IMR-90 (cell line): ENCODE data around the gene SYT8. TPM values are rescaled to one million over a fixed set of nuclear protein-coding genes. Genes with fewer than 3 reads are reported as not detected.

Experiments used
- ATAC-seq: fragments of 200-7000 bp; cut with Tn5 transposase; 2 replicates; pipeline ENCODE4 v1.9.1; 2020; ENCODE audit warnings: low read depth, mild to moderate bottlenecking, moderate library complexity
- BruUV-seq: library from RNA; stranded (reverse); fragments of 400-500 nt; replicated peaks from 2 replicates; lab custom pipeline; 2021; lab: Mats Ljungman, UMichigan
- CTCF ChIA-PET: fragments of 300-600 bp; formaldehyde crosslinking; extraction: SDS; loops from one replicate; lab custom pipeline; 2021; ENCODE audit warnings: antibody characterized with exemption; lab: Yijun Ruan, JAX
- POLR2A ChIA-PET: fragments of 300-600 bp; sonication (Branson Sonifier 250); formaldehyde crosslinking; loops from one replicate; lab custom pipeline; 2022; ENCODE audit warnings: antibody characterized with exemption; ENCODE audit not compliant: unreplicated experiment; lab: Charles Lee
- DNase-seq: peaks from one replicate; pipeline ENCODE4 v3.0.0; 2013
- H2AFZ ChIP-seq: replicated peaks from 2 replicates; pipeline ENCODE3; 2013; ENCODE audit warnings: low read length, mild to moderate bottlenecking; ENCODE audit not compliant: poor library complexity
- H2AK5ac ChIP-seq: 2 replicates; pipeline ENCODE4 v1.6.1; 2013; ENCODE audit warnings: low read depth, low read length, inconsistent platforms
- H2AK9ac ChIP-seq: replicated peaks from 2 replicates; pipeline ENCODE3; 2013; ENCODE audit warnings: mild to moderate bottlenecking, low read depth, low read length, moderate library complexity; ENCODE audit not compliant: poor library complexity
- H2BK120ac ChIP-seq: 2 replicates; pipeline ENCODE4 v1.6.1; 2013; ENCODE audit warnings: low read depth, low read length, inconsistent platforms
- H2BK15ac ChIP-seq: 3 replicates; pipeline ENCODE4 v1.6.1; 2013; ENCODE audit warnings: low read depth, low read length, inconsistent platforms
- H2BK20ac ChIP-seq: 2 replicates; pipeline ENCODE4 v1.6.1; 2013; ENCODE audit warnings: low read depth, mild to moderate bottlenecking, inconsistent platforms, low read length, moderate library complexity
- H2BK5ac ChIP-seq: 2 replicates; pipeline ENCODE4 v1.6.1; 2013; ENCODE audit warnings: mild to moderate bottlenecking, low read depth, low read length, inconsistent platforms; ENCODE audit not compliant: poor library complexity, severe bottlenecking
- H3K14ac ChIP-seq: replicated peaks from 2 replicates; pipeline ENCODE4 v1.6.1; 2013; ENCODE audit warnings: low read depth, low read length, inconsistent platforms
- H3K18ac ChIP-seq: 2 replicates; pipeline ENCODE4 v1.6.1; 2013; ENCODE audit warnings: low read depth, low read length, control low read depth
- H3K23ac ChIP-seq: 2 replicates; pipeline ENCODE4 v1.6.1; 2013; ENCODE audit warnings: low read depth, low read length, inconsistent platforms
- H3K27ac ChIP-seq: 2 replicates; pipeline ENCODE4 v1.5.1; 2013; ENCODE audit warnings: mild to moderate bottlenecking, control low read depth, low read length; ENCODE audit not compliant: insufficient read depth
- H3K27me3 ChIP-seq: 2 replicates; pipeline ENCODE4 v1.6.1; 2013; ENCODE audit warnings: low read length; ENCODE audit not compliant: control insufficient read depth, insufficient read depth
- H3K36me3 ChIP-seq: 2 replicates; pipeline ENCODE4 v1.6.1; 2013; ENCODE audit warnings: low read length, mixed read lengths; ENCODE audit not compliant: control insufficient read depth, insufficient read depth
- H3K4ac ChIP-seq: 2 replicates; pipeline ENCODE4 v1.6.1; 2013; ENCODE audit warnings: low read depth, low read length, inconsistent platforms
- H3K4me1 ChIP-seq: 2 replicates; pipeline ENCODE4 v1.6.1; 2013; ENCODE audit warnings: low read length, mixed read lengths; ENCODE audit not compliant: control insufficient read depth, insufficient read depth
- H3K4me2 ChIP-seq: 2 replicates; pipeline ENCODE4 v1.6.1; 2013; ENCODE audit warnings: low read depth, mild to moderate bottlenecking, control low read depth, low read length, moderate library complexity
- H3K4me3 ChIP-seq: 2 replicates; pipeline ENCODE4 v1.5.1; 2013; ENCODE audit warnings: low read depth, mild to moderate bottlenecking, control low read depth, low read length, moderate library complexity; ENCODE audit not compliant: insufficient read depth
- H3K56ac ChIP-seq: 2 replicates; pipeline ENCODE4 v1.6.1; 2013; ENCODE audit warnings: low read length, inconsistent platforms; ENCODE audit not compliant: insufficient read depth; ENCODE audit errors: extremely low read depth
- H3K79me1 ChIP-seq, 2 experiments: 2 replicates each; pipeline ENCODE4 v1.6.1; 2013; ENCODE audit warnings: low read length in 2 of 2, inconsistent platforms in 1 of 2, low read depth in 1 of 2
- H3K9ac ChIP-seq: 2 replicates; pipeline ENCODE4 v1.6.1; 2013; ENCODE audit warnings: low read depth, low read length, control low read depth
- H3K9me1 ChIP-seq: 2 replicates; pipeline ENCODE4 v1.6.1; 2013; ENCODE audit warnings: low read length, inconsistent platforms; ENCODE audit not compliant: insufficient read depth
- H3K9me3 ChIP-seq: 2 replicates; pipeline ENCODE4 v1.6.1; 2013; ENCODE audit warnings: low read length; ENCODE audit not compliant: control insufficient read depth, insufficient read depth
- H4K20me1 ChIP-seq: 2 replicates; pipeline ENCODE4 v1.6.1; 2013; ENCODE audit warnings: low read length, inconsistent platforms; ENCODE audit not compliant: insufficient read depth
- H4K5ac ChIP-seq: 2 replicates; pipeline ENCODE4 v1.6.1; 2013; ENCODE audit warnings: mild to moderate bottlenecking, low read depth, low read length, control low read depth
- H4K8ac ChIP-seq, 2 experiments: 2 replicates each; pipeline ENCODE4 v1.6.1; 2013; ENCODE audit warnings: low read depth in 2 of 2, low read length in 2 of 2, control low read depth in 1 of 2, inconsistent platforms in 1 of 2
- H4K91ac ChIP-seq: 2 replicates; pipeline ENCODE4 v1.6.1; 2013; ENCODE audit warnings: low read depth, low read length, inconsistent platforms; ENCODE audit not compliant: insufficient read depth
- MAFK ChIP-seq: IDR thresholded peaks from 2 replicates; pipeline ENCODE4 v1.6.1; 2012; ENCODE audit warnings: low read depth, low read length, improper control_type of control experiment
- NFE2L2 ChIP-seq: fragments of 150-350 bp; IDR thresholded peaks from 2 replicates; pipeline ENCODE4 v1.6.1; 2016; ENCODE audit warnings: low read depth, mild to moderate bottlenecking, low read length
- RFX5 ChIP-seq: IDR thresholded peaks from 2 replicates; pipeline ENCODE4 v1.8.0; 2012; ENCODE audit warnings: low read depth, mild to moderate bottlenecking, low read length, moderate library complexity
- SMC3 ChIP-seq: fragments of 150-350 bp; IDR thresholded peaks from 2 replicates; pipeline ENCODE4 v1.6.1; 2016; ENCODE audit warnings: low read depth, mild to moderate bottlenecking, antibody characterized with exemption, low read length, moderate library complexity
- WGBS, 2 experiments: methylation state at CpG; one replicate each; pipeline versions ENCODE4 v1.1.5 to v1.1.7; 2013; ENCODE audit warnings: missing lambda C conversion rate in 2 of 2; ENCODE audit not compliant: insufficient read length in 1 of 2; ENCODE audit errors: extremely low coverage in 2 of 2; 5-methylcytosine and 5-hydroxymethylcytosine counted together
- dilution Hi-C: fragments of 300-500 bp; cut with HindIII; formaldehyde crosslinking; loops from one replicate; pipeline ENCODE4 v1.14.3; 2018; ENCODE audit warnings: low sequenced_read_pairs; ENCODE audit not compliant: unreplicated experiment
- in situ Hi-C: fragments of 300-500 bp; cut with MboI; formaldehyde crosslinking; loops from 3 replicates; pipeline ENCODE4 v1.14.3; 2019; ENCODE audit warnings: low sequenced_read_pairs, inconsistent platforms, mixed read lengths
- intact Hi-C: fragments of 100-400 bp; cut with micrococcal nuclease; formaldehyde crosslinking; loops from 2 replicates; pipeline ENCODE4 v1.10.0; 2022
- polyA plus RNA-seq, 3 experiments: library from polyadenylated mRNA; depleted of rRNA; stranded (reverse); fragments of >200 nt; gene quantifications; 2 replicates each; pipeline ENCODE4 v1.2.3, GENCODE V29; 2012; ENCODE audit warnings: low replicate concordance in 1 of 3
- total RNA-seq: library from RNA; depleted of rRNA; stranded (reverse); fragments of >200 nt; gene quantifications from 2 replicates; pipeline ENCODE4 v1.2.3, GENCODE V29; 2012

The SYT8 gene
- total and polyA plus RNA-seq, 2 of the 4 experiments (the other 2 are of a cell fraction) = not detected

- Histone ChIP-seq H3K27me3 (peaks cover 22% of the 10 kb centered on the region; the same call in 1 of the 2 replicates), H2BK5ac (no peak overlapping the region), H2AFZ (no peak overlapping the region), H2AK5ac (no peak overlapping the region), H3K9me3 (no peaks in the 10 kb centered on the region), H3K4ac (no peak overlapping the region), H2BK15ac (no peak overlapping the region), H3K79me1 (no peaks in the 10 kb centered on the region), H3K56ac (no peak overlapping the region), H2BK120ac (no peak overlapping the region), H3K27ac (no peak overlapping the region), H3K4me1 (peaks cover 9% of the 10 kb centered on the region), H3K36me3 (no peaks in the 10 kb centered on the region), H3K9me1 (no peaks in the 10 kb centered on the region; the same call in 1 of the 2 replicates), H4K5ac (no peak overlapping the region), H2AK9ac (no peak overlapping the region), H3K14ac (no peak overlapping the region), H4K20me1 (no peaks in the 10 kb centered on the region), H3K9ac (no peak overlapping the region), H3K4me3 (no peak overlapping the region), H3K18ac (no peak overlapping the region), H3K4me2 (no peak overlapping the region), H4K91ac (no peak overlapping the region), H3K23ac (no peak overlapping the region), H2BK20ac (no peak overlapping the region), H4K8ac (no peak overlapping the region)
- in situ Hi-C loops (no loop called here), intact Hi-C loops (no loop called here), dilution Hi-C loops (no loop called here)
- ATAC-seq (no peak), DNase-seq (no peak)
- TF ChIP-seq RFX5 (no peak), NFE2L2 (no peak), MAFK (no peak), SMC3 (no peak)
- ChIA-PET POLR2A (no interaction called here), CTCF (no interaction called here)
- WGBS, 2 experiments = 60% methylated on average over 1 of the region's 25 CpGs; no CpG with 5 or more reads in 1 of the 2 experiments
- BruUV-seq = no TSS peak
These were observed 34.0 kb downstream of the SYT8 start for GRCh38 chr11:1868636-1869291.
